Esophagus (tissue), 2 donors: ENCODE data around the gene KNDC1. TPM values are rescaled to one million over a fixed set of nuclear protein-coding genes. Genes with fewer than 3 reads are reported as not detected.

Experiments used
- H3K27ac ChIP-seq, 2 donors: one replicate each; pipeline ENCODE4 v1.5.1; 2013; ENCODE audit warnings: low read depth in 2 of 2, mild to moderate bottlenecking in 2 of 2, inconsistent platforms in 1 of 2, low read length in 1 of 2, moderate library complexity in 1 of 2
- H3K27me3 ChIP-seq, 2 donors: one replicate each; pipeline ENCODE4 v1.6.1; 2013; ENCODE audit warnings: low read length in 2 of 2, control low read depth in 1 of 2, mild to moderate bottlenecking in 1 of 2; ENCODE audit not compliant: insufficient read depth in 2 of 2, control insufficient read depth in 1 of 2
- H3K36me3 ChIP-seq, 2 donors: one replicate each; pipeline ENCODE4 v1.6.1; 2013; ENCODE audit warnings: low read length in 1 of 2; ENCODE audit not compliant: control insufficient read depth in 2 of 2, insufficient read depth in 2 of 2
- H3K4me1 ChIP-seq, 2 donors: one replicate each; pipeline ENCODE4 v1.6.1; 2013; ENCODE audit warnings: low read length in 1 of 2; ENCODE audit not compliant: control insufficient read depth in 2 of 2, insufficient read depth in 2 of 2
- H3K4me3 ChIP-seq, 2 donors: one replicate each; pipeline ENCODE4 v1.5.1; 2013; ENCODE audit warnings: low read length in 2 of 2, mild to moderate bottlenecking in 2 of 2, low read depth in 1 of 2, moderate library complexity in 1 of 2
- H3K9me3 ChIP-seq, 2 donors: one replicate each; pipeline ENCODE4 v1.6.1; 2013; ENCODE audit warnings: mild to moderate bottlenecking in 2 of 2, low read depth in 1 of 2, low read length in 1 of 2, moderate library complexity in 1 of 2; ENCODE audit not compliant: control insufficient read depth in 2 of 2, insufficient read depth in 1 of 2
- WGBS, 2 donors: extraction: QIAGEN DNeasy Blood & Tissue Kit; methylation state at CpG; one replicate each; pipeline ENCODE4 v1.1.7; 2013; 5-methylcytosine and 5-hydroxymethylcytosine counted together
- polyA plus RNA-seq, 2 donors: library from polyadenylated mRNA; stranded (reverse); fragments of 200-250 nt; gene quantifications; one replicate each; pipeline ENCODE4 v1.2.3, GENCODE V29; 2013
- donor health status: healthy with polysubstance abuse.
- donor health status: Bipolar disorder and iron deficiency.

The KNDC1 gene
- polyA plus RNA-seq, 2 donors = 0.16 to 0.39 TPM

GRCh38 chr10:133126431-133127290, 33.4 kb upstream of the KNDC1 start:
- Histone ChIP-seq H3K9me3 (peaks cover 0 to 2% of the 10 kb centered on the region in 2 donors), H3K27me3 (no peaks in the 10 kb centered on the region), H3K4me1 (no peaks in the 10 kb centered on the region), H3K27ac (no peak overlapping the region), H3K4me3 (no peak overlapping the region), H3K36me3 (no peaks in the 10 kb centered on the region)
- 90 to 91% methylated on average over 54 to 57 of the region's 57 CpGs for WGBS, 2 donors

GRCh38 chr10:133127291-133128125, 32.5 kb upstream of the KNDC1 start:
- Histone ChIP-seq H3K27me3 (no peaks in the 10 kb centered on the region), H3K9me3 (peaks cover 0 to 8% of the 10 kb centered on the region in 2 donors), H3K27ac (no peak overlapping the region), H3K4me3 (no peak overlapping the region), H3K4me1 (peaks cover 0 to 4% of the 10 kb centered on the region in 2 donors), H3K36me3 (no peaks in the 10 kb centered on the region)
- 76 to 80% methylated on average over 33 to 36 of the region's 36 CpGs for WGBS, 2 donors

GRCh38 chr10:133128126-133129070, 31.6 kb upstream of the KNDC1 start:
- H3K4me1 ChIP-seq = peaks cover 0 to 4% of the 10 kb centered on the region in 2 donors
- peaks cover 0 to 8% of the 10 kb centered on the region in 2 donors for H3K9me3 ChIP-seq
- 96% methylated on average over 76 to 83 of the region's 83 CpGs for WGBS, 2 donors
- H3K27ac ChIP-seq = no peak overlapping the region
- no peaks in the 10 kb centered on the region for H3K36me3 ChIP-seq
- no peaks in the 10 kb centered on the region for H3K27me3 ChIP-seq
- no peak overlapping the region for H3K4me3 ChIP-seq

- Histone ChIP-seq H3K4me3 (no peak overlapping the region), H3K36me3 (no peaks in the 10 kb centered on the region), H3K4me1 (peaks cover 0 to 4% of the 10 kb centered on the region in 2 donors), H3K27ac (no peak overlapping the region), H3K9me3 (peaks cover 0 to 8% of the 10 kb centered on the region in 2 donors), H3K27me3 (no peaks in the 10 kb centered on the region)
- WGBS, 2 donors = 82 to 84% methylated on average over 37 to 39 of the region's 39 CpGs
Observed at GRCh38 chr10:133129071-133129858, 30.8 kb upstream of the KNDC1 start.

GRCh38 chr10:133129859-133130495, 30.0 kb upstream of the KNDC1 start:
- WGBS, 2 donors = 63% methylated on average over 20 of the region's 20 CpGs
- Histone ChIP-seq H3K4me3 (no peak overlapping the region), H3K4me1 (peaks cover 0 to 9% of the 10 kb centered on the region in 2 donors), H3K36me3 (no peaks in the 10 kb centered on the region), H3K27ac (no peak overlapping the region), H3K9me3 (peaks cover 0 to 8% of the 10 kb centered on the region in 2 donors), H3K27me3 (no peaks in the 10 kb centered on the region)

- Histone ChIP-seq H3K4me3 (no peak overlapping the region), H3K36me3 (no peaks in the 10 kb centered on the region), H3K27me3 (no peaks in the 10 kb centered on the region), H3K9me3 (peaks cover 0 to 8% of the 10 kb centered on the region in 2 donors), H3K27ac (no peak overlapping the region), H3K4me1 (peaks cover 0 to 9% of the 10 kb centered on the region in 2 donors)
- WGBS, 2 donors = 72 to 81% methylated on average over 11 of the region's 11 CpGs
Observed at GRCh38 chr10:133130602-133131001, 29.4 kb upstream of the KNDC1 start.

GRCh38 chr10:133131053-133131452, 29.0 kb upstream of the KNDC1 start:
- no peaks in the 10 kb centered on the region for H3K27me3 ChIP-seq
- no peaks in the 10 kb centered on the region for H3K36me3 ChIP-seq
- H3K9me3 ChIP-seq = peaks cover 0 to 8% of the 10 kb centered on the region in 2 donors
- WGBS, 2 donors = 68 to 70% methylated on average over 18 of the region's 18 CpGs
- H3K4me1 ChIP-seq = peaks cover 0 to 9% of the 10 kb centered on the region in 2 donors
- no peak overlapping the region for H3K4me3 ChIP-seq
- H3K27ac ChIP-seq = no peak overlapping the region

DNA sequence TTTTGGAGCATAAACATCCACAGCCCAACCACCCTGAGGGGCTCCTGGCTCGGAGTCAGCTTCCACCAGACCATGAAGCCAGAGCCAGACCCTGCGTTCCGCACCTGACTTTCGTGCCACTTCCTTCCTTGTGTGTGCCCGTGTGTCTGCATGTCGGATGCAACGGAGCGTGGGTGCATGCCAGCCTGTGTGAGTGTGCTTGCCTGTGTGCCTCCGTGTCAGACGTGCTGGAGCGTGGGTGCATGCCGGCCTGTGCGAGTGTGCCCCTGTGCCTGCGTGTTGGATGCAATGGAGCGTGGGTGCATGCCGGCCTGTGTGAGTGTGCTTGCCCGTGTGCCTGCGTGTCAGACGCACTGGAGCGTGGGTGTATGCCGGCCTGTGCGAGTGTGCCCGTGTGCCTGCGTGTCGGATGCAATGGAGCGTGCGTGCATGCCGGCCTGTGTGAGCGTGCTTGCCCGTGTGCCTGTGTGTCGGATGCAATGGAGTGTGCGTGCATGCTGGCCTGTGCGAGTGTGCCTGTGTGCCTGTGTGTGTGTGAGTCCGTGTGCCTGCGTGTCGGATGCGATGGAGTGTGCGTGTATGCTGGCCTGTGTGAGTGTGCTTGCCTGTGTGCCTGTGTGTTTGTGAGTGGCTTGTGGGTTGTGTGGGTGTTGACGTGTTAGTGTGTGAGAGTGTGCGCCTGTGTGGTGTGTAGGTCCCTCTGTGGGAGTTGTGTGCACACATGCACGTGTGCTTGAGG, 28.1 kb upstream of the KNDC1 start:
- WGBS, 2 donors = 64 to 72% methylated on average over 41 of the region's 41 CpGs

More for the DNA sequence above, 28.1 kb upstream of the KNDC1 start:
- no peak overlapping the region for H3K27ac ChIP-seq
- no peak overlapping the region for H3K4me3 ChIP-seq
- peaks cover 0 to 9% of the 10 kb centered on the region in 2 donors for H3K4me1 ChIP-seq
- H3K36me3 ChIP-seq = no peaks in the 10 kb centered on the region
- peaks cover 0 to 8% of the 10 kb centered on the region in 2 donors for H3K9me3 ChIP-seq
- H3K27me3 ChIP-seq = no peaks in the 10 kb centered on the region
